CD4-positive, CD25-positive, alpha-beta regulatory T cell (primary cell): Measurements from ENCODE around the gene HIVEP3. TPM values are rescaled to one million over a fixed set of nuclear protein-coding genes. Genes with fewer than 3 reads are reported as not detected.

Experiments
- ATAC-seq, 2 donors: fragments of 150-1000 bp; cut with Tn5 transposase; one replicate each; pipeline ENCODE4 v1.10.0; 2021; ENCODE audit warnings: low read depth in 2 of 2, moderate number of reproducible peaks in 2 of 2, moderate library complexity in 1 of 2
- DNase-seq, 3 donors: peaks; one replicate each; pipeline versions ENCODE4 v3.0.0 to v3.0.0-alpha.2; 2012 to 2022; ENCODE audit warnings: mixed read lengths in 1 of 3
- H3K27ac ChIP-seq: one replicate; pipeline ENCODE4 v1.7.0; 2013; ENCODE audit warnings: mild to moderate bottlenecking, low read length; ENCODE audit not compliant: insufficient read depth, poor library complexity, severe bottlenecking
- H3K27me3 ChIP-seq: one replicate; pipeline ENCODE4 v1.7.0; 2013; ENCODE audit warnings: low read length; ENCODE audit not compliant: control insufficient read depth, insufficient read depth
- H3K36me3 ChIP-seq: one replicate; pipeline ENCODE4 v1.7.0; 2013; ENCODE audit warnings: mild to moderate bottlenecking, low read length, moderate library complexity; ENCODE audit not compliant: control insufficient read depth, insufficient read depth
- H3K4me1 ChIP-seq: 2 replicates; pipeline ENCODE4 v1.7.0; 2013; ENCODE audit warnings: mild to moderate bottlenecking, low read length; ENCODE audit not compliant: insufficient read depth, control insufficient read depth, poor library complexity, severe bottlenecking
- H3K4me3 ChIP-seq: one replicate; pipeline ENCODE4 v1.7.0; 2013; ENCODE audit warnings: low read depth, mild to moderate bottlenecking, low read length, moderate library complexity
- H3K9me3 ChIP-seq, 2 experiments: 1 replicate in 1 of 2; 2 replicates in 1 of 2; pipeline ENCODE4 v1.7.0; 2013; ENCODE audit warnings: low read length in 2 of 2, mild to moderate bottlenecking in 1 of 2, moderate library complexity in 1 of 2; ENCODE audit not compliant: control insufficient read depth in 2 of 2
- H3K27ac Mint-ChIP-seq, 3 donors: one replicate each; pipeline ENCODE4 v1.8.0; 2020 to 2022; ENCODE audit warnings: mild to moderate bottlenecking in 3 of 3, mixed read lengths in 3 of 3, moderate library complexity in 2 of 3
- H3K27me3 Mint-ChIP-seq: one replicate; pipeline ENCODE4 v1.8.0; 2022; ENCODE audit warnings: mild to moderate bottlenecking, mixed read lengths
- H3K36me3 Mint-ChIP-seq: one replicate; pipeline ENCODE4 v1.8.0; 2020; ENCODE audit warnings: mixed read lengths
- H3K4me1 Mint-ChIP-seq, 4 donors: one replicate each; pipeline ENCODE4 v1.8.0; 2020 to 2022; ENCODE audit warnings: mixed read lengths in 4 of 4, mild to moderate bottlenecking in 1 of 4
- H3K4me3 Mint-ChIP-seq, 4 donors: one replicate each; pipeline ENCODE4 v1.8.0; 2020 to 2022; ENCODE audit warnings: mild to moderate bottlenecking in 4 of 4, mixed read lengths in 4 of 4, moderate library complexity in 3 of 4
- H3K9me3 Mint-ChIP-seq, 7 donors: one replicate each; pipeline ENCODE4 v1.8.0; 2020 to 2022; ENCODE audit warnings: mixed read lengths in 7 of 7, mild to moderate bottlenecking in 3 of 7, moderate library complexity in 2 of 7
- polyA plus RNA-seq, 4 donors: library from polyadenylated mRNA; unstranded; fragments of 300-500 nt; fragmentation: Illumina TruSeq; gene quantifications; one replicate each; pipeline ENCODE4 v1.2.3, GENCODE V29; 2021
- total RNA-seq: library from RNA; stranded (reverse); gene quantifications from one replicate; pipeline ENCODE4 v1.2.3, GENCODE V29; 2022

Gene HIVEP3
- total and polyA plus RNA-seq, 5 donors from 2014 or later = 3.9 to 17.2 (median 7.5) TPM

DNA sequence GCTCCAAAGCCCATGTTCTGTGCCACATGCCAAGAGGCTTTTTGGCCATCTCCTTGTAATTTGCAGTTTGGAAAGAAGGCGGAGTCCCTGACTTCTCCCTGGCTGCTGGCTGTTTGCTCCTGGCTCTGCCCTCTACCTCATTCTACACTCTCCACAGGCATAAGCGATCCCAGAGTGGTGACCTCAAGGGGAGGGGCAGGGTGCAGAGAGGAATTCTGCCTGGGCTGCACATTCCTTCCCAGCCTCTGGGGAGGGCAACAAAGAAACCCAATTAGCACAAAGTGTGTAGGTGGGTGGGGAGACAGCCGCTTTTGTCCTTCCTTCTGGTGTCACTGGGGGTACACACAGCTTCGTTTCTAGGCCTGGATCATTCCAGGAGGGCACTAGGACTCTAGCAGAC, 95.3 kb downstream of the HIVEP3 start:
- no peak overlapping the region for H3K27ac ChIP-seq
- no peak for DNase-seq
- no peaks in the 10 kb centered on the region for H3K9me3 Mint-ChIP-seq
- no peak for ATAC-seq
- H3K4me3 ChIP-seq = no peak overlapping the region
- H3K9me3 ChIP-seq = no peaks in the 10 kb centered on the region
- H3K36me3 Mint-ChIP-seq = no peaks in the 10 kb centered on the region
- peaks cover 8 to 24% (median 15%) of the 10 kb centered on the region in 4 donors for H3K4me1 Mint-ChIP-seq
- H3K4me1 ChIP-seq = peaks cover 5% of the 10 kb centered on the region
- H3K27me3 ChIP-seq = no peaks in the 10 kb centered on the region
- no peaks in the 10 kb centered on the region for H3K36me3 ChIP-seq
- peaks cover 5% of the 10 kb centered on the region for H3K27me3 Mint-ChIP-seq
- no peak overlapping the region for H3K27ac Mint-ChIP-seq
- H3K4me3 Mint-ChIP-seq = no peak overlapping the region

DNA sequence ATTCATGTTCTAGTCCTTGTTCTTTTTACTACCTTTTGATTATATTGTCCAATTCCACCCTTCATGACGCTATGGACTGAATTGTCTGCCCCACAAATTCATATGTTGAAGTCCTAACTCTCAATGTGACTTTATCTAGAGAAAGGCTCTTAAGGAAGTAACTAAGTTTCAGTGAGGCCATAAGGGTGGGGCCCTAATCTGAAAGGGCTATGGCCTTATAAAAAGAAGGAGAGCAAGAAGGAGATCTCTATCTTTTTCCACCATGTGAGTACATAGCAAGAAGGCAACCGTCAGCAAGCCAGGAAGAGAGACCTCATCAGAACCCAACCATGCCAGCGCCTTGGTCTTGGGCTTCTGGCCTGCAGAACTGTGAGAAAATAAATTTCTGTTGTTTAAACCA, 95.9 kb downstream of the HIVEP3 start:
- peaks cover 5% of the 10 kb centered on the region for H3K4me1 ChIP-seq
- no peaks in the 10 kb centered on the region for H3K36me3 ChIP-seq
- DNase-seq (no peak), ATAC-seq (no peak)
- H3K4me3 Mint-ChIP-seq = no peak overlapping the region
- peaks cover 8 to 27% (median 16%) of the 10 kb centered on the region in 4 donors for H3K4me1 Mint-ChIP-seq
- H3K27ac ChIP-seq = no peak overlapping the region
- no peaks in the 10 kb centered on the region for H3K27me3 ChIP-seq
- H3K27me3 Mint-ChIP-seq = peaks cover 5% of the 10 kb centered on the region
- no peaks in the 10 kb centered on the region for H3K9me3 ChIP-seq
- H3K27ac Mint-ChIP-seq = no peak overlapping the region
- no peak overlapping the region for H3K4me3 ChIP-seq
- H3K36me3 Mint-ChIP-seq = no peaks in the 10 kb centered on the region
- H3K9me3 Mint-ChIP-seq = no peaks in the 10 kb centered on the region

- Mint-ChIP-seq H3K9me3 (peaks cover 0 to 2% (median 0%) of the 10 kb centered on the region in 7 donors), H3K27ac (no peak overlapping the region), H3K36me3 (no peaks in the 10 kb centered on the region), H3K4me1 (peaks cover 6 to 33% (median 18%) of the 10 kb centered on the region in 4 donors), H3K4me3 (no peak overlapping the region), H3K27me3 (peaks cover 5% of the 10 kb centered on the region)
- no peaks in the 10 kb centered on the region for H3K9me3 ChIP-seq
- H3K36me3 ChIP-seq = no peaks in the 10 kb centered on the region
- H3K27ac ChIP-seq = no peak overlapping the region
- ATAC-seq (no peak), DNase-seq (no peak)
- no peaks in the 10 kb centered on the region for H3K27me3 ChIP-seq
- H3K4me1 ChIP-seq = peaks cover 5% of the 10 kb centered on the region
- no peak overlapping the region for H3K4me3 ChIP-seq
Measured at GRCh38 chr1:41819843-41820242, 98.9 kb downstream of the HIVEP3 start.

GRCh38 chr1:41819069-41819468, 99.7 kb downstream of the HIVEP3 start:
- H3K4me3 ChIP-seq = no peak overlapping the region
- ATAC-seq (no peak), DNase-seq (peak in 1 of 3 donors; percentile 35)
- H3K27ac ChIP-seq = no peak overlapping the region
- peaks cover 5% of the 10 kb centered on the region for H3K4me1 ChIP-seq
- H3K27ac Mint-ChIP-seq = no peak overlapping the region
- no peaks in the 10 kb centered on the region for H3K36me3 Mint-ChIP-seq
- no peaks in the 10 kb centered on the region for H3K27me3 ChIP-seq
- H3K27me3 Mint-ChIP-seq = peaks cover under 1% of the 10 kb centered on the region
- H3K9me3 ChIP-seq = no peaks in the 10 kb centered on the region
- no peaks in the 10 kb centered on the region for H3K36me3 ChIP-seq
- H3K4me3 Mint-ChIP-seq = no peak overlapping the region
- H3K4me1 Mint-ChIP-seq = peaks cover 5 to 33% (median 18%) of the 10 kb centered on the region in 4 donors
- H3K9me3 Mint-ChIP-seq = peaks cover 0 to 2% (median 0%) of the 10 kb centered on the region in 7 donors

GRCh38 chr1:41816061-41816460, 102.7 kb downstream of the HIVEP3 start:
- Histone ChIP-seq H3K9me3 (no peaks in the 10 kb centered on the region), H3K4me1 (peaks cover 15% of the 10 kb centered on the region), H3K27ac (no peak overlapping the region), H3K36me3 (no peaks in the 10 kb centered on the region), H3K27me3 (no peaks in the 10 kb centered on the region), H3K4me3 (no peak overlapping the region)
- ATAC-seq (no peak), DNase-seq (no peak)
- peaks cover 0 to 2% (median 0%) of the 10 kb centered on the region in 7 donors for H3K9me3 Mint-ChIP-seq
- peaks cover 16 to 41% (median 25%) of the 10 kb centered on the region in 4 donors for H3K4me1 Mint-ChIP-seq
- H3K36me3 Mint-ChIP-seq = no peaks in the 10 kb centered on the region
- H3K27ac Mint-ChIP-seq = no peak overlapping the region
- H3K4me3 Mint-ChIP-seq = no peak overlapping the region
- H3K27me3 Mint-ChIP-seq = no peaks in the 10 kb centered on the region

GRCh38 chr1:41813755-41814745, 104.7 kb downstream of the HIVEP3 start:
- Histone ChIP-seq H3K4me1 (peaks cover 19% of the 10 kb centered on the region), H3K27me3 (no peaks in the 10 kb centered on the region), H3K36me3 (no peaks in the 10 kb centered on the region), H3K4me3 (no peak overlapping the region), H3K9me3 (no peaks in the 10 kb centered on the region), H3K27ac (no peak overlapping the region)
- H3K36me3 Mint-ChIP-seq = no peaks in the 10 kb centered on the region
- no peak for DNase-seq
- peaks cover 15 to 44% (median 26%) of the 10 kb centered on the region in 4 donors for H3K4me1 Mint-ChIP-seq
- H3K27ac Mint-ChIP-seq = peak overlapping the region in 1 of 3 donors; percentile 44
- H3K4me3 Mint-ChIP-seq = no peak overlapping the region
- H3K27me3 Mint-ChIP-seq = no peaks in the 10 kb centered on the region
- no peak for ATAC-seq
- H3K9me3 Mint-ChIP-seq = peaks cover 0 to 2% (median 0%) of the 10 kb centered on the region in 7 donors

- ATAC-seq (no peak), DNase-seq (no peak)
- Mint-ChIP-seq H3K9me3 (peaks cover 0 to 2% (median 0%) of the 10 kb centered on the region in 7 donors), H3K27me3 (no peaks in the 10 kb centered on the region), H3K36me3 (no peaks in the 10 kb centered on the region), H3K27ac (no peak overlapping the region), H3K4me1 (peaks cover 12 to 40% (median 24%) of the 10 kb centered on the region in 4 donors), H3K4me3 (no peak overlapping the region)
- no peaks in the 10 kb centered on the region for H3K36me3 ChIP-seq
- H3K4me3 ChIP-seq = no peak overlapping the region
- no peak overlapping the region for H3K27ac ChIP-seq
- H3K4me1 ChIP-seq = peaks cover 15% of the 10 kb centered on the region
- no peaks in the 10 kb centered on the region for H3K27me3 ChIP-seq
- no peaks in the 10 kb centered on the region for H3K9me3 ChIP-seq
Measured at GRCh38 chr1:41813226-41813625, 105.5 kb downstream of the HIVEP3 start.
